Measurements from ENCODE around the gene UTS2B.

UTS2B gene

DNA sequence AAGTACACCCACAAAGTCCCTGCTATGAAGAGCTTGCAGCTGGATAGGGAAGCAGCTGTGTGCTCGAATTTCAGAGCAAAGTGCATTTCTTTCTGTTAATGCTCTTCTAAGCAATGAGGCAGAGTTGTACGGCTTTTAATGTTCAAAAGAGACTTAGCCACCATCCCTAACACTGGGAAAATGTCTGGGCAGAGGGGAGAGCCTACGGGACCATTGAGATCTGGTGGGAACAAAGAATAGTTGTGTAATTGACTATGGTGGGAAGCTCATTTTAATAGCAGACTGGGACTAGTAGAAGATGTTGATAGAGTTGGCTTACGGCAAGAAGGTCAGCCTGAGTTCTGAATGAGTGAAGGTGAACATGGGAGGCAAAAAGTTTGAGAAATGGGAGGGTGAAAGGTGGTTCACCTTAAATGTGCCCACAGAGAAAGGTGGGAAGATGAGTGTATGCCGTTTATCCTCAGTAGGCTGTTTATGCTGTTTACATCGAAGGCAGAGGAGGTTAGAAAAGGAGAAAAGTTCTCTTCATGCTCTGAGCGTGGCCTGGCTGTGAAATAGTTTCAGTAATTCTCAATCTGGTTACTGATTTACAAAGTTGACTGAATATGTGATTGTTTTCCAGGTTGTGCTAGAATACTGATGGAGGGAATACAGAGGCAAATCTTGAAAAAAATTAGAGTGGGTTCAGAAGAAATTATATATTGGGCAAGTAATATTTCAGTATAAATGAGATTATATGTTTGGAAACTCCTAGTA lies 22.9 kb upstream of the UTS2B start:
- DNase-seq (ENCODE audit: low read depth in 1 of 2, low spot score in 1 of 2): no peak

DNA sequence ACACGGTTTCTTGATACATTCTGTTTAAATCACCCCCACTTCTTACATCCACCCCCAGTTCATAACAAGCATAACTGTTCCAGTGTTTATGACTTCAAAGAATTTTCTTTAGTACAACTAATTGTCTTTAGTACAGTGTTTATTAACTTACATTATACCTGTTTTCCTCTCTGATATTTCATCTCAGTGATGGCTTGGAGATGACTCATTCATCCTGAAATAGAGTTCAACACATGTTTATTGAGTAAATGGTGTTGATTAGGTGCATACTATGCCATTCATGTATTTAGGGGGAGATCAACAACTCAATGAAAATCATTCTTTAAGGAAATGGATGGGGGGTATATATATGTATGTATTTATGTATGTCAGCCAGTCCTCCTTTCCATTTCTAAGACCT lies 21.7 kb upstream of the UTS2B start:
- no peak for DNase-seq (ENCODE audit: low read depth in 1 of 2, low spot score in 1 of 2)

GRCh38 chr3:191350396-191351090 lies 20.2 kb upstream of the UTS2B start:
- no peak for DNase-seq (ENCODE audit: low read depth in 1 of 2, low spot score in 1 of 2)

DNA sequence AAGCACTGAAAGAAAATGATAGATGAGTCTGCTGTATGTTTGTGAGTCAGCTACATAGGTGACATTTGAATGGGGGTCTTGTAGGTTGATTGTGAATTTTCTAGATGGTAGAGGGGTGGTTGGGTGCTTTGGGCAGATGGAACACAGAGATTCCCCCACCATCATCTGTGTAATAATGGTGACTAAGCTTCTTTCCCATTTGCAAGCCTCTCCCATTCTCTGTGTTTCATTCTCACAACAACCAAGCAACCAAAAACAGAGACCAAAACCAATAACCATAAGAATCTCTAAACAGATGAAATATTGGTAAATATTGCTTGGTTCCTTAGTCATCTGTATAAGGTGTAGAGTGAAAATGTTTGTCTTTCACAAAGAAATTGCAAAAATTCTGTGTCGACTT lies 17.8 kb upstream of the UTS2B start:
- no peak for DNase-seq (ENCODE audit: low read depth in 1 of 2, low spot score in 1 of 2)

DNA sequence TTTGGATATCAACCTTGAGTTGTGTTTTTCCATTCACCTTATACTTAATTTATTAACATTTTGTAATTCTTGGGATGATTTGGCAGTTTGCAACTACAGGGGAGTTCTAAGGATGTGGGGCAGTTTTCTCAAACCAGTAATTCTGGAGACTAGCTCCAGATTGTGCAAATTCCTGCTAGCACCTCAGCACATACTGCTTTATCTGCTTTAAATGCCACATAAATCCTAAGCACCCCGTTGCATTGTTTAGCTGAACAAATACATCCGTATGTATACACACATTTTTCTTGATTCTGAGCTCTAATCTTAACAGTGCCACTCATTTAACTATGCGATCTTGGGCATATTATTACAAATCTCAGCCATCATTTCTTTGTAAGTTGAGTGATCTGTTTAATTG lies 16.9 kb upstream of the UTS2B start:
- no peak for DNase-seq (ENCODE audit: low read depth in 1 of 2, low spot score in 1 of 2)

- DNase-seq (ENCODE audit: low read depth in 1 of 2, low spot score in 1 of 2): no peak
These were observed 15.0 kb upstream of the UTS2B start for GRCh38 chr3:191345334-191345733.

DNA sequence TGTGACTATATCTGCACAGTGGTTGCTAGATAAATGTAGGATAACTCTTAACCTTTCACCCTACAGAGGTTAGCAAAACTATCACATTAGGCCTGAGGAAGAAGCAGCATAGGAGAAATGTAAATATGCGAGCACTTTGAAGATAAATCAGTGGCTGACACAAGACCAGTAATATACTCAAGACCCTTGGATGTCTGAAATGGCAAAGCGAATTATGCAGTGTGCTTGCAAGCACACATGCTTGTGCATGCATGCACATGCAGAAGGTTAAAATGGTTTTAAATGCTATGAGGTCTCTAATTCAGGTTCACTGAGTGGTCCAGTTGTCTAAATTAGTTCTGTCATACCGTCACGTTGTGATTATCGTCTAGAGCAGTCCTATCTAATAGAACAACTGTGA lies 13.6 kb upstream of the UTS2B start:
- DNase-seq (ENCODE audit: low read depth in 1 of 2, low spot score in 1 of 2): no peak

GRCh38 chr3:191343115-191343514 lies 12.8 kb upstream of the UTS2B start:
- no peak for DNase-seq (ENCODE audit: low read depth in 1 of 2, low spot score in 1 of 2)

- no peak for DNase-seq (ENCODE audit: low read depth in 1 of 2, low spot score in 1 of 2)
These were observed 12.1 kb upstream of the UTS2B start for GRCh38 chr3:191342411-191342810.

GRCh38 chr3:191342006-191342405 lies 11.7 kb upstream of the UTS2B start:
- DNase-seq (ENCODE audit: low read depth in 1 of 2, low spot score in 1 of 2): no peak

DNA sequence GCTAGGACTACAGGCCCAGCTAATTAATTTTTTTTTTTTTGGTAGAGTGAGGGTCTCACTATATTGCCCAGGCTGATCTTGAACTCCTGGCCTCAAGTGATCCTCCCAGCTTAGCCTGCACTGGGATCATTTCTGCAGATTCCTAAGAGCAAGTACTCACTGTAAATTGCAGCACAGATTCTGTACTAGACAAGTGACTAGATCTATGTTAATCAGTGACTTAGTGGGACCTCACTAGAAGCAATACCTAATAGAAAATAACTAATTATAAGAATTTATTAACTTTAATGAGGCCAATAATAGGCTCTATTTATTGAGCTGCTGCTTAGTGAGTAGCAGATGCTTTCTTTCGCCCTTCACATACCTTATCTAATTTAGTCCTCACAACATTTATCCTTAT lies 10.6 kb upstream of the UTS2B start:
- no peak for DNase-seq (ENCODE audit: low read depth in 1 of 2, low spot score in 1 of 2)

DNA sequence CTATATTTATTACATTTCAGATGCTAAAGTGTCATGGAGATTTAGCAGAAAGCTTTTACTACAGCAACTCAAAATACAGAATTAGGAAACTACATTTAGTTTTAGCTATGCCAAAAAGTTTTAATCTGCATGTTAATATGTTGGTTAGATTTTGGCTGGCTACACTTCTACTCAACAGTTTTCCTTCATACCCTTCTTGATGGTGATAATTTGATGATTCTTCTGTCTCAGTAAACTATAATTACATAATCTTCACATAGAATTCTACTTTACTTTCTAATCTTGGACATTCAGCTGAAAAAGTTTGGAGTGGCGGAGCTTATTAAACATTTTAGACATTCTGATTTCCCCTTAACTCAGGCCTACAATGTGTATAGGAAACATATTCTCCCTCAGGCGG lies 10.0 kb upstream of the UTS2B start:
- no peak for DNase-seq (ENCODE audit: low read depth in 1 of 2, low spot score in 1 of 2)

GRCh38 chr3:191339316-191339917 lies 9.1 kb upstream of the UTS2B start:
- DNase-seq (ENCODE audit: low read depth in 1 of 2, low spot score in 1 of 2): no peak

- no peak for DNase-seq (ENCODE audit: low read depth in 1 of 2, low spot score in 1 of 2)
These were observed 7.8 kb upstream of the UTS2B start for GRCh38 chr3:191338177-191338488.

DNA sequence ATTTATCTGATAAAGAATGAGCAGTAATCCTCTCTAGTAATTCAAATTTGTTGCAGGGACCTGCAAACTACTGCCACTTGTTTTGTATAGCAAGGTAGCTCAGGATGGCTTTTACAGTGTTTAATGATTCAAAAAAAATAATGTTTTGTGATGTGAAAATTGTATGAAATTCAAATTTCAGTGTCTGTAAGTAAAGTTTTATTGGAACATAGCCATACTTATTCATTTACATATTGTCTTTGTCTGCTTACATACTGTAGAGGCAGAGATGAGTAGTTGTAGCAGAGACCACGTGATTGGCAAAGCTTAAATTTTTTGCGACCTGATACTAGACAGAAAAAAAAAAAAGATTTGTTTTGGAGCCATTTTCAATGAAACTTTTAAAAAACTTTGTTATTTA lies 6.5 kb upstream of the UTS2B start:
- no peak for DNase-seq (ENCODE audit: low read depth in 1 of 2, low spot score in 1 of 2)

GRCh38 chr3:191334346-191334893 lies 4.1 kb upstream of the UTS2B start:
- DNase-seq (ENCODE audit: low read depth in 1 of 2, low spot score in 1 of 2): no peak

GRCh38 chr3:191333298-191333880 lies 3.1 kb upstream of the UTS2B start:
- DNase-seq (ENCODE audit: low read depth in 1 of 2, low spot score in 1 of 2): no peak

DNA sequence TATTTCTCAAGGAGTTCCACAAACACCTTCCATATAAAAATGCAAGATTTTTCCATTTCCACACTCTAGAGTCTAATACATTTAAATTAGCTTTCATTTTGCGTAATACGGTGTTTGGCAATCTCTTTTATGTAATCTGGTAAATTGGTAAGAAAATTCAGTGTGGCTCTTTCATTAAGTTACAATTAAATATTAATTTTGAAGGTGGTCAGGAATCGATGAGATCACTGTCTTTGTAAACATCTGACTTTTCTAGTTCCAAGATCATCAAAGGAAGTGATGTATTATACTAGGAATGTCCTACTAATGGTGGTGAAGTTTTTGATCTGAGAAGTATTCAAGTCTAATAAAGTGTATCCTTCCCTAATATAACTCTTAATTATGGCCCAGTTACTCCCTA lies 1.1 kb upstream of the UTS2B start:
- DNase-seq (ENCODE audit: low read depth in 1 of 2, low spot score in 1 of 2): no peak

DNA sequence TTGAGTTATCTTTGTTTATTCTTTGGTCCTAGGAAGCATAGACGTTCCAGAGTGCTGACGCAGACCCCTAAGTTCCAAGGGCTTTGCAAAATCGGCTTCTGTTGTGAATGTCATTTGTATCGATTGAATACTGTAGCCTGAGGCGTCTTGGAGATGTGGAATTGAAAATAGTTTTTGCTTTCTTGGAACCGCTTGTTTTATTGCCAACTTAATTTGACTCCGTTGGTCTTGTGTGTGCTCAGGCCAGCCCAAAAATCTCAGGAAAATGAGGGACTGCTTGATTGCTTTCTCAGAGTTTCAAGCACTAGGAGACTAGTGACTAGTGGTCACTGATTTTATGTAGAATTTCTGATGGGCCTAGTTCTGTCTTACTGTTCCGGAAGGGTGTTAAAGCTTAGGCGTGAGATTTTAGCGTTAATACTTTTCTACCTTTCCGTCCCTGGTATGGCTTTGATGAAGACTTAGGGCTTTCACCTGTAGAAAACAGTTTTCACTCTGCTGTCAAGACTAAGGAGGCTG lies 263 bp upstream of the UTS2B start:
- DNase-seq (ENCODE audit: low read depth in 1 of 2, low spot score in 1 of 2): no peak

- DNase-seq (ENCODE audit: low read depth in 1 of 2, low spot score in 1 of 2): no peak
These were observed 1.2 kb downstream of the UTS2B start, which contains the start of gene CCDC50 for GRCh38 chr3:191328962-191329653. Gene CCDC50, plus strand, starts transcription at chr3:191329394. Its CDS starts 281 bp downstream, at chr3:191329675.

GRCh38 chr3:191328383-191328961 lies 1.9 kb downstream of the UTS2B start:
- no peak for DNase-seq (ENCODE audit: low read depth in 1 of 2, low spot score in 1 of 2)

Measured in activated CD4-positive, alpha-beta T cell treated with anti-CD3 and anti-CD28 coated beads, Interleukin-2, amount 50 U/mL, for 24 hours (primary cell).